Esophagus muscularis mucosa (tissue), 4 donors: ENCODE results near the gene HPDL. TPM values are rescaled to one million over a fixed set of nuclear protein-coding genes. Genes with fewer than 3 reads are reported as not detected.

ENCODE experiments used
- DNase-seq: peaks from one replicate; pipeline ENCODE4 v3.0.0-alpha.2; 2017; ENCODE audit errors: extremely low spot score
- H3K27ac ChIP-seq, 4 donors: fragments of 200-600 bp; sonication (generic); replicated peaks in 1 of 4; 1 replicate in 3 of 4; 2 replicates in 1 of 4; pipeline ENCODE4 v1.5.1; 2016 to 2019; ENCODE audit warnings: mild to moderate bottlenecking in 1 of 4
- H3K27me3 ChIP-seq, 4 donors: fragments of 200-600 bp; sonication (generic); one replicate each; pipeline versions ENCODE4 v1.5.1 to v1.6.0; 2016 to 2019
- H3K36me3 ChIP-seq, 4 donors: fragments of 200-600 bp; sonication (generic); one replicate each; pipeline ENCODE4 v1.5.1; 2016 to 2019
- H3K4me1 ChIP-seq, 4 donors: fragments of 200-600 bp; sonication (generic); one replicate each; pipeline ENCODE4 v1.5.1; 2016 to 2019
- H3K4me3 ChIP-seq, 4 donors: fragments of 200-600 bp; sonication (generic); 1 replicate in 2 of 4; 2 replicates in 2 of 4; pipeline ENCODE4 v1.5.1; 2016 to 2019; ENCODE audit warnings: mild to moderate bottlenecking in 4 of 4, moderate library complexity in 1 of 4
- H3K9me3 ChIP-seq, 4 donors: fragments of 200-600 bp; sonication (generic); 1 replicate in 3 of 4; 2 replicates in 1 of 4; pipeline ENCODE4 v1.5.1; 2016 to 2019
- EP300 ChIP-seq: sonication (generic); formaldehyde crosslinking; IDR thresholded peaks from one replicate; pipeline ENCODE4 v1.6.1; 2017; ENCODE audit warnings: antibody characterized with exemption
- POLR2A ChIP-seq: fragments of 450-650 bp; IDR thresholded peaks from one replicate; pipeline ENCODE4 v1.6.1; 2017; ENCODE audit warnings: antibody characterized with exemption, moderate library complexity, mild to moderate bottlenecking, low read depth
- POLR2AphosphoS5 ChIP-seq, 2 donors: sonication (generic); formaldehyde crosslinking; IDR thresholded peaks; one replicate each; pipeline ENCODE4 v1.6.1; 2017; ENCODE audit warnings: antibody characterized with exemption in 2 of 2
- WGBS: methylation state at CpG from one replicate; pipeline ENCODE4 v1.1.5; 2018; 5-methylcytosine and 5-hydroxymethylcytosine counted together
- intact Hi-C: fragments of 100-400 bp; cut with DNase I; formaldehyde crosslinking; loops from one replicate; pipeline ENCODE4 v1.15.1; 2023
- total RNA-seq, 4 donors: library from RNA; depleted of rRNA; stranded (reverse); fragments of >200 nt; gene quantifications; one replicate each; pipeline versions ENCODE4 v1.1.0 to v1.2.1, GENCODE V29; 2016
- TF ChIP-seq, protein P1 (sequence below), 3 experiments: fragments of 200-600 bp in 2 of 3; fragments of 450-650 bp in 1 of 3; sonication (generic) in 2 of 3; IDR thresholded peaks; one replicate each; pipeline ENCODE4 v1.5.1; 2017 to 2019; ENCODE audit warnings: antibody characterized with exemption in 3 of 3, mild to moderate bottlenecking in 2 of 3, moderate library complexity in 1 of 3

HPDL gene
- total RNA-seq, 4 donors from 2014 or later = 0.17 to 0.19 TPM; not detected in 2

GRCh38 chr1:45322486-45323040 lies 4.1 kb upstream of the HPDL start:
- Histone ChIP-seq H3K36me3 (no peaks in the 10 kb centered on the region), H3K27me3 (peaks cover 0 to 4% (median 0%) of the 10 kb centered on the region in 4 donors), H3K4me3 (no peak overlapping the region), H3K9me3 (no peaks in the 10 kb centered on the region), H3K27ac (no peak overlapping the region), H3K4me1 (peaks cover 12 to 20% (median 14%) of the 10 kb centered on the region in 4 donors)
- intact Hi-C loops = no loop called here
- DNase-seq = no peak
- no peak for TF ChIP-seq EP300
- TF ChIP-seq, protein P1, sequence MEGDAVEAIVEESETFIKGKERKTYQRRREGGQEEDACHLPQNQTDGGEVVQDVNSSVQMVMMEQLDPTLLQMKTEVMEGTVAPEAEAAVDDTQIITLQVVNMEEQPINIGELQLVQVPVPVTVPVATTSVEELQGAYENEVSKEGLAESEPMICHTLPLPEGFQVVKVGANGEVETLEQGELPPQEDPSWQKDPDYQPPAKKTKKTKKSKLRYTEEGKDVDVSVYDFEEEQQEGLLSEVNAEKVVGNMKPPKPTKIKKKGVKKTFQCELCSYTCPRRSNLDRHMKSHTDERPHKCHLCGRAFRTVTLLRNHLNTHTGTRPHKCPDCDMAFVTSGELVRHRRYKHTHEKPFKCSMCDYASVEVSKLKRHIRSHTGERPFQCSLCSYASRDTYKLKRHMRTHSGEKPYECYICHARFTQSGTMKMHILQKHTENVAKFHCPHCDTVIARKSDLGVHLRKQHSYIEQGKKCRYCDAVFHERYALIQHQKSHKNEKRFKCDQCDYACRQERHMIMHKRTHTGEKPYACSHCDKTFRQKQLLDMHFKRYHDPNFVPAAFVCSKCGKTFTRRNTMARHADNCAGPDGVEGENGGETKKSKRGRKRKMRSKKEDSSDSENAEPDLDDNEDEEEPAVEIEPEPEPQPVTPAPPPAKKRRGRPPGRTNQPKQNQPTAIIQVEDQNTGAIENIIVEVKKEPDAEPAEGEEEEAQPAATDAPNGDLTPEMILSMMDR (IDR thresholded peaks at IDR 0.05) = no peak
- TF ChIP-seq POLR2A = no peak
- TF ChIP-seq POLR2AphosphoS5 (IDR thresholded peaks at IDR 0.05) = no peak
- 89% methylated on average over 10 of the region's 10 CpGs for WGBS

GRCh38 chr1:45325851-45326506 lies 716 bp upstream of the HPDL start:
- no peaks in the 10 kb centered on the region for H3K9me3 ChIP-seq
- H3K4me3 ChIP-seq = peak overlapping the region; percentile 49 to 69 (median 56)
- H3K27me3 ChIP-seq = peaks cover 0 to 9% (median 0%) of the 10 kb centered on the region in 4 donors
- intact Hi-C loops = no loop called here
- TF ChIP-seq POLR2AphosphoS5 (IDR thresholded peaks at IDR 0.05) (no peak), POLR2A (no peak), EP300 (no peak)
- TF ChIP-seq, protein P1 (IDR thresholded peaks at IDR 0.05) = no peak
- no peak for DNase-seq
- peaks cover 7 to 23% (median 19%) of the 10 kb centered on the region in 4 donors for H3K36me3 ChIP-seq
- WGBS = 64% methylated on average over 6 of the region's 6 CpGs
- no peak overlapping the region for H3K27ac ChIP-seq
- peaks cover 14 to 22% (median 17%) of the 10 kb centered on the region in 4 donors for H3K4me1 ChIP-seq

DNA sequence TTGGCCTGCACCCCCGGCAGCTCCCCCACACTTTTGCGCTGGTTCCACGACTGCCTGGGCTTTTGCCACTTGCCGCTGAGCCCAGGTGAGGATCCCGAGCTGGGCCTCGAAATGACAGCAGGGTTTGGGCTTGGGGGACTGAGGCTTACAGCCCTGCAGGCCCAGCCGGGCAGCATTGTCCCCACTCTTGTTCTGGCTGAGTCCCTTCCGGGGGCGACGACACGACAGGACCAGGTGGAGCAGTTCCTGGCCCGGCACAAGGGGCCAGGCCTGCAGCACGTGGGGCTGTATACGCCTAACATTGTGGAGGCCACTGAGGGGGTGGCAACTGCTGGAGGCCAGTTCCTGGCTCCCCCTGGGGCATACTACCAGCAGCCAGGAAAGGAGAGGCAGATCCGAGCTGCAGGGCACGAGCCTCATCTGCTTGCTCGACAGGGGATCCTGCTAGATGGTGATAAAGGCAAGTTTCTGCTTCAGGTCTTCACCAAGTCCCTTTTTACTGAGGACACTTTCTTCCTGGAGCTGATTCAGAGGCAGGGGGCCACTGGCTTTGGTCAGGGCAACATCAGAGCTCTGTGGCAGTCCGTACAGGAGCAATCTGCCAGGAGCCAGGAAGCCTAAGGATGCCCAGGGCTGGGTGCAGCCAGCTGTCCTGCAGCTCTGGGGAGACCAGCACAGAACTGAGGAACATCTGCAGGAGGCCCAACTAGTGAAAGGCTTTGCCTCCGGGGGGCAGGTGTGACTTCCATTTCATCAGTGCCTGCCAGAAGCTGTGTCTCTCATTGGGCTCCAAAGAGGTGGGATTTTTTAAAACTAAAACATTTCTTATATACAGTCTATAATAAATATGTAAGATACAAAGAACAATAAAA lies 1.2 kb downstream of the HPDL start:
- intact Hi-C loops = no loop called here
- H3K36me3 ChIP-seq = peaks cover 26 to 42% (median 38%) of the 10 kb centered on the region in 4 donors
- peaks cover 0 to 9% (median 0%) of the 10 kb centered on the region in 4 donors for H3K27me3 ChIP-seq
- H3K9me3 ChIP-seq = no peaks in the 10 kb centered on the region
- peaks cover 14 to 22% (median 17%) of the 10 kb centered on the region in 4 donors for H3K4me1 ChIP-seq
- H3K27ac ChIP-seq = no peak overlapping the region
- no peak for DNase-seq
- peak overlapping the region in 3 of 4 donors; percentile 49 to 69 (median 55) for H3K4me3 ChIP-seq
- TF ChIP-seq EP300 (no peak), POLR2A (no peak), POLR2AphosphoS5 (IDR thresholded peaks at IDR 0.05) (no peak)
- TF ChIP-seq, protein P1 (IDR thresholded peaks at IDR 0.05) = no peak
- 54% methylated on average over 11 of the region's 19 CpGs for WGBS

- intact Hi-C loops = no loop called here
- Histone ChIP-seq H3K4me3 (no peak overlapping the region), H3K27ac (no peak overlapping the region), H3K9me3 (no peaks in the 10 kb centered on the region), H3K27me3 (peaks cover 0 to 9% (median 0%) of the 10 kb centered on the region in 4 donors), H3K36me3 (peaks cover 30 to 50% (median 46%) of the 10 kb centered on the region in 4 donors), H3K4me1 (peaks cover 14 to 22% (median 17%) of the 10 kb centered on the region in 4 donors)
- no peak for DNase-seq
- WGBS = 73% methylated on average over 4 of the region's 5 CpGs
- TF ChIP-seq, protein P1 (IDR thresholded peaks at IDR 0.05) = no peak
- no peak for TF ChIP-seq POLR2AphosphoS5 (IDR thresholded peaks at IDR 0.05)
- TF ChIP-seq POLR2A = no peak
- no peak for TF ChIP-seq EP300
Observed at GRCh38 chr1:45328680-45329079, 2.0 kb downstream of the HPDL start.
